DND-41 (cell line): ENCODE measurements around the gene FAM241A.

Experiments used
- CTCF ChIP-seq: IDR thresholded peaks from 2 replicates; pipeline ENCODE4 v1.5.1; 2012; ENCODE audit warnings: borderline replicate concordance, low read length, moderate library complexity, mild to moderate bottlenecking; ENCODE audit not compliant: poor library complexity, severe bottlenecking; ENCODE audit errors: extremely low read depth
- EZH2 ChIP-seq: IDR thresholded peaks from 3 replicates; pipeline ENCODE4 v1.6.1; 2012; ENCODE audit warnings: borderline replicate concordance, low read depth, mild to moderate bottlenecking, moderate library complexity, low read length, inconsistent platforms; ENCODE audit not compliant: severe bottlenecking

- TF ChIP-seq EZH2 (no peak), CTCF (no peak)
Observed at GRCh38 chr4:112219826-112220366, 74.6 kb downstream of the FAM241A start.
